ENCODE data around the gene HCN4. TPM values are rescaled to one million over a fixed set of nuclear protein-coding genes. Genes with fewer than 3 reads are reported as not detected.

HCN4 gene
- not detected in 2 replicates for total RNA-seq (2014; rRNA removed; shearing (Covaris generic))

GRCh38 chr15:73368301-73369136 is at the start of gene HCN4:
Gene HCN4 (minus strand): TSS chr15:73368958. CDS start chr15:73368270, 688 bp downstream.
- DNase-seq (ENCODE audit: low read depth), result no peak

GRCh38 chr15:73414876-73415275 is 46.1 kb upstream of the HCN4 start:
- DNase-seq (ENCODE audit: low read depth), result no peak

GRCh38 chr15:73403171-73403570 is 34.4 kb upstream of the HCN4 start:
- peak; percentile 29 for DNase-seq (ENCODE audit: low read depth)

GRCh38 chr15:73400222-73400621 is 31.5 kb upstream of the HCN4 start:
- DNase-seq (ENCODE audit: low read depth), result peak; percentile 15

- no peak for DNase-seq (ENCODE audit: low read depth)
These were observed 30.1 kb upstream of the HCN4 start for GRCh38 chr15:73398861-73399260.

- no peak for DNase-seq (ENCODE audit: low read depth)
These were observed 28.7 kb upstream of the HCN4 start for GRCh38 chr15:73397461-73397860.

- no peak for DNase-seq (ENCODE audit: low read depth)
These were observed 26.9 kb upstream of the HCN4 start for GRCh38 chr15:73395671-73396070.

- DNase-seq (ENCODE audit: low read depth), result no peak
These were observed 26.0 kb upstream of the HCN4 start for GRCh38 chr15:73394782-73395181.

- no peak for DNase-seq (ENCODE audit: low read depth)
These were observed 24.6 kb upstream of the HCN4 start for GRCh38 chr15:73393336-73393735.

- DNase-seq (ENCODE audit: low read depth), result no peak
These were observed 23.3 kb upstream of the HCN4 start for GRCh38 chr15:73392025-73392424.

GRCh38 chr15:73391128-73391872 is 22.5 kb upstream of the HCN4 start:
- DNase-seq (ENCODE audit: low read depth), result no peak

GRCh38 chr15:73389971-73390544 is 21.3 kb upstream of the HCN4 start:
- no peak for DNase-seq (ENCODE audit: low read depth)

GRCh38 chr15:73389539-73389938 is 20.8 kb upstream of the HCN4 start:
- no peak for DNase-seq (ENCODE audit: low read depth)

GRCh38 chr15:73388256-73388781 is 19.6 kb upstream of the HCN4 start:
- peak; percentile 83 for DNase-seq (ENCODE audit: low read depth)

- DNase-seq (ENCODE audit: low read depth), result peak; percentile 44
These were observed 18.9 kb upstream of the HCN4 start for GRCh38 chr15:73387507-73388255.

- no peak for DNase-seq (ENCODE audit: low read depth)
These were observed 18.2 kb upstream of the HCN4 start for GRCh38 chr15:73386886-73387506.

GRCh38 chr15:73386238-73386637 is 17.5 kb upstream of the HCN4 start:
- no peak for DNase-seq (ENCODE audit: low read depth)

- DNase-seq (ENCODE audit: low read depth), result no peak
These were observed 16.4 kb upstream of the HCN4 start for GRCh38 chr15:73385205-73385604.

- DNase-seq (ENCODE audit: low read depth), result no peak
These were observed 14.8 kb upstream of the HCN4 start for GRCh38 chr15:73383310-73384189.

GRCh38 chr15:73382115-73382514 is 13.4 kb upstream of the HCN4 start:
- DNase-seq (ENCODE audit: low read depth), result no peak
